OCI-LY3 (cell line): ENCODE results near the gene FUT8.

Experiments used
- CTCF ChIP-seq: fragments of 200-600, 300-600 bp; sonication (generic); IDR thresholded peaks from 2 replicates; pipeline ENCODE4 v1.5.1; 2014; ENCODE audit warnings: antibody characterized with exemption, low read length, low read depth
- EZH2phosphoT487 ChIP-seq: fragments of 200-600 bp; shearing (Covaris generic); IDR thresholded peaks from 2 replicates; pipeline ENCODE4 v1.6.1; 2018; ENCODE audit warnings: antibody characterized with exemption, mixed run types, low read depth

- TF ChIP-seq CTCF = no peak
- TF ChIP-seq EZH2phosphoT487 = no peak
Observed at GRCh38 chr14:65656554-65656953, 244.0 kb downstream of the FUT8 start.
